ENCODE results near the gene PRR18.

Gene PRR18

DNA sequence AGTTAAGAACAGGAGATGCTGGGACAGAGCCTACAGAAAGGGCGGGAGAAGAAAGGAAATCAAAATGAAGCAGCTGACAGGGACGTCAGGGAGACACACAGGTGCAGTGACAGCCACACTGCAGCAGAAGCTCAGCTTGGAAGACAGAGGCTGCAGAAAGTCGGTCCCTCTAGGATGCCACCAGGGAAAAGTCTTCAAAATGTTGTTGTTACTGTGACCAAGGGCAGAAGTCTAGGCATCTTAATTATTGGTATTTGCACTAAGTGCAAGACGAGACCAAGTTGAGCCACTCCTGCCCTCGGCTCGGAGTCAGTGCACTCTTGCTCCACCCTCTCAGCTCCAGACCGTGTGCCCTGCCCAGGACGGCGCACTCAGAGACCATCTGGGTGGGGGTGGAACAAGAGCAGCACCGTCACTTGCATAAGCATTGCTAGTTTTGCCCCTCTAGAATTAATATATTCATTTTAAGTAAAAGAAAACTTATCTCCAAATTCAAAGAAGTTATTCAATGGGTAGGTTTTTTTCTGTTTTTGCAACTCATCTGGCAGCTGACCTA, 2.6 kb downstream of the PRR18 start:
- DNase-seq: no peak

DNA sequence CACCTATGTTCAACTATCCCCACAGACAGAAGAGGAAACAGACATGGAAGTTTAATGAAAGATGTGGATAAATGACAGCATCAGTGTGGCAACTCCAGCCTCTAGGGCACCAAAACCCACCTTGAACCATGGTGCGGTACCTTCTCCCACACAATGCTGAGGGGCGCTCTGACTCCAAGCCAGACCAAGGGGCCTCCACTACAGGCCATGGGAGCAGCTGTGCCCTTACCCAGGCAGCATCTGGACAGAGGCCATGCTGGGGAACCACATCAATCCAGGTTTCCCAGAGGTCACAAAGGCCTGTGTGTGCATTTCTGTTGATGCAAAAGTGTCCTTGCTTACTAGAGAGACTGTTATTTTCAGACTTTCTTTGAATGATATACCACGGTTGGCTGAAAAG, 4.1 kb downstream of the PRR18 start:
- DNase-seq: no peak

DNA sequence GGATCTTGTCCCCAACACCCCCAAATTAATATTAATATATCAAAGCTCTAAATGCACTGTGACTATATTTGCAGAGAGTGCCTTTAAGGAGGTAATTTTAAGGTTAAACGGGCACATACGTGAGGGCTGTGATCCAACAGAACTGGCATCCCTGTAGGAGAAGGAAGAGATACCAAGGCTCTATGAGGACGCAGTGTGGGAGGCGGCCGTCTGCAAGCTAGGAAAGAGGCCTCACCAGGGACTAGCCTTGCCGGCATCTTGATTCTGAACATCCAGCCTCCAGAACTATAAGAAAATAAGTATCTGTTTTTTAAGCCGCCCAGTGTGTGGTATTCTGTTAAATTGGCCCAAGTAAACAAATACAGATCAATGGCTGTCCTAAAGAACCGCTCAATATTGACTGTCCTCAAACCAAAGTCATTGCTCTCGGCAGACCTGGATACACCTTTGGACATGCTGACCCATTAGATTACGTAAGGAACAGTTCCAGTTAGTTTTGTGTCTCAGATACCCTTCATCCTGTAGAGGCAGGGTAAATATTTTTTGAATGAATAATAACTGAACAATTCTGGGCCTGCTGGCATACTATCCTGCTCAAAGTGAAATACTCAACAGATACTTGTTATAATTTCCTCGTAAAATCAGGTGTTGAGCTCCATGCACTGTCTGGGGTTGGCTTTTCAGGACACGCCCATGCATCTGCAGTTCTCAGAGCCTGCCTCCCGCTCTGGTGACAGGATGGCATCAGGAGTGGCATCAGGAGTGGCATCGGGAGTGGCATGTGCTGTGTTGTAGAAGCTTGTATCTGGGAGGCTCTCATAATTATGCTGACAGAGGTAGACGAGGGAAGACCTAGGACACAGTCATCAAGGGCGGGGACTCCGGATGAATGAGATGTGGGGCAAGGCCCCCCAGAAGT, 6.3 kb downstream of the PRR18 start:
- DNase-seq: no peak

DNA sequence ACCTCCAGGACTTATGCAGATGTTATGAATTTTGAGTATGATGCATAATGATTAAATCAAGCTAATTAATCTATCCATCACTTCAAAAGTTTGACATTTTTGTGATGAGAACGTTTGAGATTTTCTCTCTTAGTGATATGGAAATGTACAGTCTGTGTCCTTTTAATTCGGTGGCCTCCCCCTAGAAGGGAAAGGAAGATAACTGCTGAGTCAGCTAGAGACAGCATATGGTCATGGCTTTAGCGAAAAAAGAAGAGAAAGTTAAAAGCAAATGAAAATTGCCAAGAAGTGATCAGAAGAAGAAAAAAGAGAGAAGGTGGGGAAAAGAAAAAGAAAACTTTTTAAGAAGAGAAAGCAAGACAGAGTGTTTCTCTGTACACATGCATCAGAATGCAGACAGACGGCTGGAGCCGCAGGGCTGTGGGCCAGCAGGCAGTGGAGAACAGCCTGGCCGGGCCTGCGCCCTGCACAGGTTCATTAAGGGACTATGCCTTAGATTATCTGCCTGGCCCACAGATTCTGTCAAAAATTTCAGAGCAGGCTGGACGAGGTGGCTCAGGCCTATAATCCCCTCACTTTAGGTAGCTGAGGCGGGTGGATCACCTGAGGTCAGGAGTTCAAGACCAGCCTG, 7.7 kb downstream of the PRR18 start:
- no peak for DNase-seq

DNA sequence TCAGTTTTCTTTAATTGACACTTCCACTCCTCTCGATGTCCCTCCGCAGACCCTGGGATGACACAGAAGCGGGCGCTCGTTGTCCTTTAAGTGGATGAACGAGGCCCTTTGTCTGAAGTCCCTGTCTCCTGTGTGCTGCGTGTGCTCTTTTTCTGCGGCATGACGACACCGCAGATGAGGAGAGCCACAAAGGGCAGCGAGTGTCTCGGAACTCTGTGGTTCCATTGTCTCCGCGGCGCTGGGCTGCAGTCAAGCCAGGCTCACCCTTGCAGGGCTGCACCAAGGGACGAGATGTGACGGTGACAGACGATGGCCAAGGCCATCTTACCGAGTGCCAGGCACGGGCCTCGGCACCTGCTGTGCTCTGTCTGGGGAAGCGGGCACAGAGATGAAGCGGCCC, 10.6 kb downstream of the PRR18 start:
- DNase-seq: no peak

DNA sequence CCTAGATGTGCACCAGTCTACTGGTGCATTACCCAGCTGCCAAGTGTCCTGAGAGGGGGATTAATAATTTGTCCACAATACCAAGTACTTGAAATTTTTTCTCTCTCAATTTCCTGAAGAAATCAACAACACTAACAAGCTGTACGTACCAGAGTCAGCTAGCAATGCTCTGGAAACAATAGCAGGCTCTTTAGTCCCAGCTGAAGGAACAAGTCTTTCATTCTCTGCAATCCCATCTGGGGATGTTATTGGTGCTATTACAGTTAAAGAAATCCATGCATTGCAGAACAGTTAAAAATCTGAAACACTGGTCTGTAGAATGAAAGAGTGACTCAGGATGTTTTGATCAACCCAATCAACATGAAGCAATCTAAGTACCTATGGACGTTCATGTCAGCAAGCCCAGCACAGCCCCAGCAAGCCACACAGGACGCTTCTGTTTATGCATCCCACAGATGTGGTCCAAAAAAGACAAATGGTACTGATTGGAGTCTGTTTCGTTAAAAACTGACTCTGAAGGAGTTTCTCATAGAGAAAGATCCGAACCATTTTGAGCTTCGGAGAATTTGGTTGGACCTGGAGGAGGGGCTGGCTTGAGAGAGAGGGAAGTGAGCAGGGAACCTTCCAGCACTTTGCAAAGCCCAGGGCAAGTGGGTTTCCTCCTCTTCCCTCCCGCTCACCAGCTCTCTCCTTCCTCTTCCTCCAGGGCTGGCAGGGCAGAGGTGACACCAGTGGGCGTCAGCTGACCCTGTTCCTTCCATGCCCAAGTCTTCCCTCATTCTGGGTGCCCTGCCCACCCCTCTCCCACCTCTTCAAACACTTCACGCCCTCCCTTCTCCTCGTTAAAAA, 11.9 kb downstream of the PRR18 start:
- DNase-seq: no peak

DNA sequence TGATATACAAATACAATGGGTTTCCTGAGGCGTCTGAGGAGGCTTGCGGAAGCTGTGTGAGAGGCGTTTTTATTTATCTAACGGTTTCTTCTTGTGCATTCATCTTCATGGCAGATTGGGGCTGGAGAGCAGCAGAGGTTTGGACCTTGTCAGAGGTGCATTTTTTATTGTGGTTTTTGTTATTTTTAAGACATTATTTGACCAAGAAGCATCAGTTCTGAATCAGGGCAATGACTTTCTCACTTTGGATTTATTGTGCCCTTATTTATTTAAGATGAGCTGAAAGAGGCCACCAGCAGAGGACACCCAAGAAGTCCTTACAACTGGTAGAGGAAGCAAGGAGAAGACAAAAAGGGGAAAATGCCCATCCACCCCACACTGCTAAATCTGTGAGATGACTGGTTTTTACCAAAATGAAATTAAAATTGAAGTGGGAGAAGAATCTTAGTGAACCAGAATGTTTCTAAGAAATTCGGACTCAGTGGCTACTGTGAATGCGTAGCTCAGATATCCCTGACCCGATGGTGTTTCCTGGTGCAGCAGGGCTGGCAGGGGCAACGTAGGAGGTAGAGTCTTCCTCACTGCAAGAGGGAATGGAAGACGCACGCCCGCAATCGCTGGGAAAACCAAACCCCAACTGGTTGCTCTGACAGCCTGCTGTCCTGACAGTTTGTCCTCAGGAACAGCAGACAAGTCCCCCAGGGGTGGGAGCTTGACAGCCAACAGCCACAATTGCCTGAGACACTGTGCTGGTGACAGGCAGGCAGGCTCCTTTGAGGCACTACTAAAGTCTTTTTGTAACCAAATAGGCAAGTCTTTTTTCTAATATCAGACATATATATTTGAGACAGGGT, 14.2 kb downstream of the PRR18 start:
- no peak for DNase-seq

DNA sequence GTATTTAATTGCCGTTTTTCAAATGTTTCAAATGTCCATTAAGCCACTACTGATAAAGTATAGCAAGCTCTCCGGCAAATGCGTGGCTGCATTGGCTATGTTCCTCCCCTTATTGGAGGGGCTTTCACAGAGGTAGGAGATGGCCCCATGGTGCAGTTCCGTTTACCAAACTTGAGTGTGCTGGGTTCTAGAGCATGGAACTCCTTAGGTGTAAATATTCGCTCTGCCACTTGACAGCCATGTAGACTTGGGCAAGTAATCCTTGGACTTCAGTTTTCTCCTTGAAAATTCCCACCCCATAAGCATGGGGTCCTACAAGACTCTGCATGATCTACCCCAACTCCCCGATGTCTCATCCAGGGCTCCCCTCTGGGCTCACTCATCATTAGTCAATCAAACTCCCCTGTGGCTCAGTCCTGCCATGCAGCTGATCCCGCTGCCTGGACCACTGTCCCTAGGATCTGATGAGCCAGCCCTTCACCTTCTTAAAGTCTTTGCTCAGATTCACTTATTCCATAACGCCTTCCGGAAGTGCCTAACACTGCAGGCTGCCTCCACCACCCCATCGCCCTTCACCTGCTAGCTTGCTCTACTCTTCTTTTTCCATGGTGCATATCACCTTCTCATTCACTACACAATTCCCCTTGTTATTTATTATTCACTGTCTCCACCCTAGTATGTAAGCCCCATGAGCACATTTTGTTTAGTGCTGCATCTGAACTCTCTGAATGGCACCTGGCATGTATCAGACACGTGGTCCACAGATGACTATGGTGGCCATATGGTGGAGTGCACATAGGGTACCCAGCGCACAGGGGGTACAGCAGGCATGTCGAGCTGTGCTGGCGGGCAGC, 18.8 kb downstream of the PRR18 start:
- DNase-seq: no peak

DNA sequence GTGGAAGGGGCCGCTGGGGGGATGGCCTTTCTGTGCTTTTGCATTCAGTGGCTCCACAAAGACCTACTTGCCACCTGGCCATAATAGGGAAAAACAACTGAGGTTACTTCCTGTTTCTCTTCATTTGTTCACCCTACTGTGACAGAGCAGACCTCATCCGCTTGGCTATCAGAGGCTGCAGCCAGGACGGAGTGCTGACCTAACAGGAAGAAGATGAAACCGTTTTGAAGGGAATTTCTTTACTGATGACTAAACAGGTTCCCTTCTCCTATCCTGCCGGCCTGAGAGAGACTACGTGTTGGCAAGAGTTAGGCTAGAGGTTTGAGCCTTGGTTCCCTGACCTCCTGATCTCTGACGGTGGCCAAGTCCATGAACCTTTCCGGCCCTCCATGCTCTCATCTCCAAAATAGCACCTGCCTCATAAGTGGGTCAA, 21.3 kb downstream of the PRR18 start:
- DNase-seq: no peak

DNA sequence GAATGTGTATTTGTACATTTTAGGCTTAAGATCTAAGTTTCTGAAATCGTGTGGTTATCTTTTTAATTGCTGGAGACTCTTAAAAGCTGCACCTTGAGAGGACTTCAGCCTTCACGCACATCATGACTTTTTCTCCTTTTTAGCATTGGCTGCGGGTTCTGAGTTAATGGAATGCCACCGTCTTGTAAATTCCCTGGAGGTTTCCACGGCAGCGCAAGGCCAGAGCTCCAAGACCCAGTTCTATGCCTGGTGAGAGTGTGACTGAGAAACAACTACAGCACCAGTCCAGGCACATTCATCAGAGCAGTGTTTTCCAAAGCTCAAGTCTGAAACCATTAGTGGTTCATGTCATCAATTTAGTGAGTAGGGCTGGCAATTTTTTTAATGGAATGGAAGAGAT, 23.0 kb downstream of the PRR18 start:
- DNase-seq: no peak

DNA sequence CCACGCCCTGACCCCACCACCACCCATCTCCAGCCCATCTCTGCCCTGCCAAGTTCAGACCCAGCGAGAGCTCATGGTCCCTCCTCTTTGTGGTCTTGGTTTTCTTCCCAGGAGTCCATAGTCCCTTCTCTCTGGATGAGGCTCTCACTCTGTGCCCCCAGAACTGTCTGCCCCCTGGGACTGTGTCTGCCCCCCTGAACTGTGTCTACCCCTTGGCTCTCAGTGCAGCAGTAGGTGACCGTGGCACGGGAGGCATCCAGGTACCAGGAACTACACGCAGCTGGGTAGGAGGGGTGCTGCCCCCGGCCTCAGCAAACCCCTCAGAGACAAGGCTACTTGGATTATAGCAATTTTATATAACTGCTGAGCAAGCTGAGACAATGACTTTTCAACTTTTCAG, 23.6 kb downstream of the PRR18 start:
- no peak for DNase-seq

DNA sequence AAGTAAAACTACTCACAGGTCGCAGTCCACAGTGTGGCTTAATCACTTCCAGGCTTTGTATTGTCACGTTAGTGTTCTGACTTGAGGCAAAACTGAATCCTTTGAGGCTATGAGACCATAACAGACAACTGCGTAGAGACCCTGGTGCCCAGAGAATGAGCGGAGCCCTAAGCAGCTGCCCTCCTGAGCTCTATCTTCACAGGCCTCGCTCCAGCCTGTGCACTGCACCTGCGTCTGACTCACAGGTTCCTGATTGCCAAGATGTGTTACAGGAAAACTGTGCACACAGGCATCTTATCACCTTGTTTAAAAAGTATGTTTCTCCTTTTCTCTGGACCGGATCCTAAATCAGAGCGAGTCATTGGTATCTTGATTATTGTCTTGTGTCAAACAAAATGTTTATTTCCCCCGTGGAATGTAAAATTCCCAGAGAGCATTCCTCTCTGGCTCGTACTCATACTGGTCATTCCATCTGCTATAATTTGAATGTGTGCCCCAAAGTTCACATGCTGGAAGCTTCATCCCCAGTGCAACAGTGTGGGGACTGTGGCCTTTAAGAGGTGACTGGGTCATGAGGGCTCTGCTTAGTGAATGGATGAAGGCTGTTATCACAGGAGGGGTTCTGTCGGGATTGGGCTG, 25.7 kb downstream of the PRR18 start:
- no peak for DNase-seq

DNA sequence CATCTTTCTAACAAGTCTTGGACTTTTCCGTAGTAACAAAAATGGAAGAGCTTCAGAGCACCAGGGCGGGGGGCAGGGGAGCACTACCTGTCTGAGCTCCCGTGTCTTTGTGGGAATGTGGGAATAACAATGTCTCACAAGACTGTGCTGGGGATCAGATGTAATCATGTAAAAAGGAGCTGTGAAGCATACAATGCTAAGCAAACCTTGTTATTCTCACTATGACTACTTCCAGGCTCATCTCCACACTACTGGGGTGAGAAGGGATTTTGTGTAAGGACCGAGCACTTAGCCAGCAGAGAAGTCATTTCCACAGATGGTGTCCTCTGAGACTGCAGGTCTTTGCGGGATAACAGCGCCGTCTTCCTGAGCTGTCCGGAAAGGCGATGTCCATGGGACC, 27.1 kb downstream of the PRR18 start:
- no peak for DNase-seq

DNA sequence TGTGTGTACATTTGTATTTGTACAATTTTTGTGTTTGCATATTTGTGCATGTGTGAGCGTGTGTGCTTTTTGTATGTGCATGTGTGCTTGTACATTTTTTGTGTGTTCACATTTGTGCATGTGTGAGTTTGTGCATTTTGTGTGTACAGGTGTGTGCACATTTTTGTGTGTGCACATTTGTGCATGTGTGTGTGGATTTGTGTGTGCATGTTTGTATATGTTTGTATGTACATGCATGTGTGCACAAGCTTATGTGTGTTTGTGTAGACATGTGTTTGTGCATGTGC, 28.9 kb downstream of the PRR18 start:
- DNase-seq: no peak

DNA sequence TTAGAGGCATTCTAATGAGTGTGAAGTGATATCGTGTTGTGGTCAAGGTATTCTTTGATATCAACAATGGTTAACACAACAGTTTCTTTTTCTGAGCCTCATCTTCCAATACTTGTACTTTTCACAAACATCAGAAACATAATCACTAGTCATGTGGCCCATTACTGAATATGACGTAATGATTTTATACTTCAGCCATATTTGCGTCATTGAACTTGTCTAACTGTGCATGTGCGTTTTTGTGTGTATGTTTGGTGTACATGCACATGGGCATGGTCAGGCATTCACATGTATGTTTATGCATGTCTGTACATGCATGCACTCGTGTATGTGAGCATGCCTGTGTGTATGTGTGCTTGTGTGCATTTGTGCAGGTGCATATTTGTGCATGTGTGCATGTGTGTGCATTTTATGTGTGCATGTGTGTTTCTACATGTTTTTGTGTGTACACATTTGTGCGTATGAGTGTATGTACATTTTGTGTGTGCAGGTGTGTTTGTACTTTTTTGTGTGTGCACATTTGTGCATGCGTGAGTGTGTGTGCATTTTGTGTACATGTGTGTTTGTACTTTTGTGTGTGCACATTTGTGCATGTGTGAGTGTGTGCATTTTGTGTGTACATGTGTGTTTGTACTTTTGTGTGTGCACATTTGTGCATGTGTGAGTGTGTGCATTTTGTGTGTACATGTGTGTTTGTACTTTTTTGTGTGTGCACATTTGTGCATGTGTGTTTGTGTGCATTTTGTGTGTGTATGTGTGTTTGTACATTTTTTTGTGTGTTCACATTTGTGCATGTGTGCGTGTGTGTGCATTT, 29.4 kb downstream of the PRR18 start:
- DNase-seq: no peak

DNA sequence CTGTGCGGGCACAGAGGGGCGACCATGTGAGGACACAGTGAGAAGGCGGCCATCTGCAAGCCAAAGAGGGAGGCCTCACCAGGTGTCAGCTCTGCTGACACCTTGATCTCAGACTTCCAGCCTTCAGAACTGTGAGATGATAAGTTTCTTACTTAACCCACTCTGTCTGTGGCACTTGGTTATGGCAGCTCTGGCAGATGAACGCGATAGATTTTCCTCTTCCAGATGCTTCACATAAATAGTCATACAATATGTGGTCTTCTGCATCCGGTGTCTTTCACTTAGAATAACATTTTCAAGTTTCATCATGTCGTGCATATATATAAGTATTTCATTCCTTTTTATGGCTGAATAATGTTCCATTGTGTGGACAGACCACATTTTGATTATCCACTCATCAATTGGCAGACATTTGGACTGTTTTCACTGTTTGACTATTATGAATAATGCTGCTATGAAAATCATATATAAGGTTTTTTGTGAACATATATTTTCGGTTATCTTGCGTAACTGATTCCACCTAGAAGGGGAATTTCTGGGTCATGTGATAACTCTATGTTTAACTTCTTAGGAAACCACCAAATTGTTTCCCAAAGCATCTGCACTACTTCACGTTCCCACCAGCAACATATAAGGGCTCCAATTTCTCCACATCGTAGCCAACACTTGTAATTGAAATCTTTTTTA, 30.2 kb downstream of the PRR18 start:
- DNase-seq: no peak

DNA sequence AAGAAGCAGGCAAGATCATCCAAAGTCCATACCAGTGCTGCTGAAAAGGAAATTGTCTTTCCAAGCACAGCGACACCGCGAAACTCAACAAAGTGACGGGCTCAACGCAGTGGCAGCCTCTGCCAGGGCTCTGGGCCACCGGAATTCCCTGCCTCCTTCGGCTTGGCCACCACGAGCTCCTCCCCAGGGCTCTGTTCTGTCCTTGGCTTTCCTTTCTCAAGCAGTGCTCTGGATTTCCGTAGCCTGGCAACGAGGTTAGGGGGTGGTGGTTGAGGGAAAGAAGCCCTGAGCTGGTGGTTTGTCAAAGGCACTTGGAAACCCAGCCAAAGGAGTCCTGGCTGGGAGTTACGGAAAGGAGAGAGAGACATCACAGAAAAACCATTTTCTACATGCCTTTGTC, 31.2 kb downstream of the PRR18 start:
- DNase-seq: no peak

DNA sequence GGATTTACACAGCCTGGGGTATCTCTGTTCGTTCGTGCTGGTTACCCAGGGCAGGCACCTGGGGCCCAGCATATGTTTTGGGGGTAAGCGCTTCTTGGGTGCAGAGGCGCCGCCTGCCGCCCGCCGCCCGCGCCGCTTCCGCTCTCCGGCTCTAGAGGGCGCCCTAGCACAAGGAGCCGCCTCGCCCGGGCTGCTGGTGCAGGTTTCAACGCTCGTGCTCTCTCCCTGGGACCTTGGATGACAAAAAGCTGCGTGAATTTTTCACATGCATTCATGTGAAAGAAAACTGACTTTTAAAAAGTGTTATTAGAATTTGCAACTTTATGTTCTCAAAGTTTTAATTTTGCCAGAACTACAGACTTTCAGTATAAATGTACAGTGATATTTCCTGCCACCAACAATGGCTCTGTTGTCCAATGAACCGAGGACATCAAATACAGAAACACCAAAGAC, 32.5 kb downstream of the PRR18 start:
- no peak for DNase-seq

DNA sequence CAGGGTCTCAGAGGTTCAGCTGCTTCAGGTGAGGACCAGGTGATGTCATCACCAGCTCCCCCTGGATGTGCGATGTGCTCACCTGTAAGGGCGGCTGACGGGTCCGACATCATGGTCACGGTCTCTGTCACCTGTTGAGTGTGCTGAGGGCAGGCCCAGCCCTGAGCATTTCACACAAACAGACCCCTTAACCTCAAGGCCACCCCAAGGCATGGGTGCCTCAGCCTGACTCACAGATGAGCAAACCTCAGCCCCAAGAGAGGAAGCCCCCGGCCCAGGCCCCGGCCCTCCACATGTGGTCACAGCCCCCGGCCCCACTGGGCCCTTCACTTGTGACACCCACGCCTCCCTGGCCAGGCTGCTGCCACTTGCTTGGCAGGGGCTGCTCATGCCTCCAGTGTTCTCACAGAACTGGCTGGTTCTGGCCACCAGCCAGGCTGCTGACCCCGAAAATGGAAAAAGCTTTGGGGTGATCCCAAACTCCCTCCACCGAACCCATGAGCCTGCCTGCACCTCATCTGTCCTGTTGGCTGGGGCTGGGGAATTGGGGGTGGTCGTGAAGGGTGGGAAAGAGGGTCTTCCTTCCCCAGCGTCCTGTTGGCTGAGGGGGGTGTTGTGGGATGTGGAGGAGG, 33.3 kb downstream of the PRR18 start:
- DNase-seq: no peak
